Psoas muscle (tissue), 8 donors: ENCODE measurements around the gene CELF4. TPM values are rescaled to one million over a fixed set of nuclear protein-coding genes. Genes with fewer than 3 reads are reported as not detected.

Source experiments
- ATAC-seq, 4 donors: fragments of 200-7000 bp; cut with Tn5 transposase; one replicate each; pipeline ENCODE4 v1.9.1; 2020; ENCODE audit warnings: moderate library complexity in 3 of 4, mild to moderate bottlenecking in 2 of 4
- DNase-seq, 2 donors: peaks; one replicate each; pipeline ENCODE4 v3.0.0-alpha.2; 2020
- H3K27ac ChIP-seq: fragments of 200-600 bp; one replicate; pipeline ENCODE4 v1.8.0; 2022
- H3K27me3 ChIP-seq, 3 donors: fragments of 200-600 bp in 1 of 3; one replicate each; pipeline versions ENCODE4 v1.6.1 to v1.8.0; 2013 to 2022; ENCODE audit warnings: low read length in 2 of 3, mild to moderate bottlenecking in 2 of 3, moderate library complexity in 1 of 3; ENCODE audit not compliant: insufficient read depth in 3 of 3
- H3K36me3 ChIP-seq, 2 donors: fragments of 200-600 bp in 1 of 2; one replicate each; pipeline versions ENCODE4 v1.6.1 to v1.8.0; 2013 to 2022; ENCODE audit warnings: low read depth in 1 of 2, mild to moderate bottlenecking in 1 of 2, moderate library complexity in 1 of 2; ENCODE audit not compliant: insufficient read depth in 1 of 2
- H3K4me1 ChIP-seq: fragments of 200-600 bp; one replicate; pipeline ENCODE4 v1.8.0; 2022
- H3K4me3 ChIP-seq: fragments of 200-600 bp; one replicate; pipeline ENCODE4 v1.8.0; 2022; ENCODE audit warnings: mild to moderate bottlenecking
- H3K9me3 ChIP-seq: fragments of 200-600 bp; one replicate; pipeline ENCODE4 v1.8.0; 2022
- WGBS, 3 donors: extraction: QIAGEN DNeasy Blood & Tissue Kit; methylation state at CpG; one replicate each; pipeline versions ENCODE4 v1.1.6 to v1.1.7; 2013; 5-methylcytosine and 5-hydroxymethylcytosine counted together
- intact Hi-C, 2 donors: fragments of 100-400 bp; cut with DNase I; formaldehyde crosslinking; loops; one replicate each; pipeline versions ENCODE4 v1.11.0 to v1.14.2; 2022
- polyA plus RNA-seq, 3 donors: library from polyadenylated mRNA; stranded (reverse); fragments of 200-250 nt; gene quantifications; one replicate each; pipeline ENCODE4 v1.2.3, GENCODE V29; 2013
- total RNA-seq, 4 donors: library from RNA; stranded (reverse); fragmentation: NEBNext Ultra II Directional in 2 of 4; extraction: Animal tissue kit (Norgen Biotek cat#: 25700) in 2 of 4; gene quantifications; one replicate each; pipeline versions ENCODE4 v1.2.1 to v1.2.4, GENCODE V29; 2021 to 2023
- TF ChIP-seq, protein P1 (sequence below): fragments of 200-600 bp; IDR thresholded peaks from one replicate; pipeline ENCODE4 v1.8.0; 2022; ENCODE audit warnings: antibody characterized with exemption
- donor health status: healthy with polysubstance abuse.
- donor health status: DM: no; HTN: no; CAD: no; lungs with moderate emphysema.
- donor health status: Bipolar disorder and iron deficiency.
- donor health status: healthy.
- donor health status: DM: yes; HTN: yes; CAD: no.
- donor health status: DM: no; HTN: no; CAD: no.
- donor health status: DM: no; HTN: no; CAD: no.
- donor health status: DM: yes; HTN: yes; CAD: no.

The CELF4 gene
- total and polyA plus RNA-seq, 7 donors, result 0.17 to 0.28 (median 0.17) TPM; not detected in 3

DNA sequence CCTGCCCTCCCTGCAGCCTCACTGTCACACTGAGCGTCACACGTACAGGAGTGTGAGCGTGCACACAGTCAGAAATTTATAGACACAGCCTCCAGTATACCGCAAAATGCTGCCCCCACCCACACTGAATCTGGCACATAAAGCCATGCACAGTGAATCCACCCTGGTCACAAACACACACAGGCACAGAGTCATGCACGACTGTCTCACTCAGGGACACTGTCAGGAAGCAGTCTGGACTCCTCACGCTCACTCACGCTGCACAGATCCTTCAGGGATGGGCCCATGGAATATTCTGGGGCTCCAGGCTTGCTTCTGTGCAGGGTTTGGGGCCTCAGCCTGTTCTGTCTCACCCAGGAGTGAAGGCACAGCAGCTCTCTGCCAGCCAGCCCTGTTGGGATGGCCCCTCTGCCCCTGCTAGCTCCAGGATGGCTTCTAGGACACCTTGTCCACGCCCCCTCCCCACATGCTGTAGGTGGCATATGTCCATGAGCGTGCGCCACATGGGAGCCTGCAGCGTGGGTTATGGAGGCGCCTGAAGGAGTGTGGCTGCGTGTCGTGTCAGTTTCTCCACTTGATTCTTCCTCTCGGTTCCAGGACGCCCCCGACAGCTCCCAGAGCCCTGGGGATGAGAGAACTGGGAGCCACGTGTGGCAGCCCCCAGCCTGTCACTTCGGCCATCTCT, 175.8 kb downstream of the CELF4 start:
- Histone ChIP-seq H3K4me3 (no peak overlapping the region), H3K36me3 (no peaks in the 10 kb centered on the region), H3K9me3 (no peaks in the 10 kb centered on the region), H3K27me3 (peaks cover 0 to 19% (median 7%) of the 10 kb centered on the region in 3 donors), H3K27ac (no peak overlapping the region), H3K4me1 (no peaks in the 10 kb centered on the region)
- WGBS, 3 donors, result 93 to 95% (median 94%) methylated on average over 18 to 19 of the region's 19 CpGs
- ATAC-seq, result no peak
- TF ChIP-seq, protein P1, sequence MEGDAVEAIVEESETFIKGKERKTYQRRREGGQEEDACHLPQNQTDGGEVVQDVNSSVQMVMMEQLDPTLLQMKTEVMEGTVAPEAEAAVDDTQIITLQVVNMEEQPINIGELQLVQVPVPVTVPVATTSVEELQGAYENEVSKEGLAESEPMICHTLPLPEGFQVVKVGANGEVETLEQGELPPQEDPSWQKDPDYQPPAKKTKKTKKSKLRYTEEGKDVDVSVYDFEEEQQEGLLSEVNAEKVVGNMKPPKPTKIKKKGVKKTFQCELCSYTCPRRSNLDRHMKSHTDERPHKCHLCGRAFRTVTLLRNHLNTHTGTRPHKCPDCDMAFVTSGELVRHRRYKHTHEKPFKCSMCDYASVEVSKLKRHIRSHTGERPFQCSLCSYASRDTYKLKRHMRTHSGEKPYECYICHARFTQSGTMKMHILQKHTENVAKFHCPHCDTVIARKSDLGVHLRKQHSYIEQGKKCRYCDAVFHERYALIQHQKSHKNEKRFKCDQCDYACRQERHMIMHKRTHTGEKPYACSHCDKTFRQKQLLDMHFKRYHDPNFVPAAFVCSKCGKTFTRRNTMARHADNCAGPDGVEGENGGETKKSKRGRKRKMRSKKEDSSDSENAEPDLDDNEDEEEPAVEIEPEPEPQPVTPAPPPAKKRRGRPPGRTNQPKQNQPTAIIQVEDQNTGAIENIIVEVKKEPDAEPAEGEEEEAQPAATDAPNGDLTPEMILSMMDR, result no peak
- intact Hi-C loops, result loop anchor here in 1 of 2 donors (5.0 kb wide), 1 partner anchor 147 kb away; no protein-coding TSS in a partner anchor
- DNase-seq, result no peak

DNA sequence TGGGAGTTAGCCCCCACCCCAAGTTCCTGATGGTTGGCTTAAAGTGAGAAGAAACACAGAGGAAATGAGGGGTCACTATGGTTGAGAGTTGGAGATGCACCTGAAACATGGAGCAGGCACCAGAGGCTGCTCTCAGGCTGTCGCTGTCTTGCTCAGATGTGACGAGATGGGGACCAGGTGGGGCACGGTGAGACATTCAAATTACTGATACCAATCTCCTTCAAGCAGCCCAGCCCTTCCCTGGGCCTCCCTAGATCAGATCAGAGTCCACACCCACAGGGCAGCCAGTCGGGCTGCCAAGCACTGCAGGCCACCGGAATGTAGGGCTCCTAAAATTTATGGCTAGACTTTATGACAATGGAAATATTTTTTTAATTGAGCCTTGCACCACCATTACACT, 176.6 kb downstream of the CELF4 start:
- ATAC-seq, result no peak
- DNase-seq, result no peak
- TF ChIP-seq, protein P1, result no peak
- 59 to 81% (median 62%) methylated on average over 5 of the region's 5 CpGs for WGBS, 3 donors
- Histone ChIP-seq H3K36me3 (no peaks in the 10 kb centered on the region), H3K9me3 (no peaks in the 10 kb centered on the region), H3K27me3 (peaks cover 0 to 19% (median 7%) of the 10 kb centered on the region in 3 donors), H3K27ac (no peak overlapping the region), H3K4me3 (no peak overlapping the region), H3K4me1 (no peaks in the 10 kb centered on the region)
- intact Hi-C loops, result loop anchor here in 1 of 2 donors (5.0 kb wide), 1 partner anchor 148 kb away; no protein-coding TSS in a partner anchor

DNA sequence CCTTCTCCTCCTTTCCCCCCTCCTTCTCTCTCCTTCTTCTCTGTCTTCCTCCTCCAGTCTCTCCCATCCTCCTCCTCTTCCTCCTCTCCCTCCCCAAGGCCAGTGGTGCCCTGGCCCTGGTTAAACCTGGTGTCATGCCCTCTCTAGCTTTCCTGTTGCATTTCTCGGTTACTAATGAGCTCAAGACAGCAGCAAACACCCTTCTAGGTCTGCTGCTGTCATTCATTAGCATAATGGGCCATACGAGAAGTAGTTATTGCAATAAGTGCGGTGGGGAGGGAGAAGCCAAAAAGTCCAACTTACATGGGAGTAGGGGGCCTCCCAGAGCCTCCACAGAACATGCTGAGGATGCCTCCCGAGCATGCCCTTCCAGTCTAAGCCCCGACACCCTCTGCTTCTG, 177.2 kb downstream of the CELF4 start:
- DNase-seq (no peak), ATAC-seq (no peak)

DNA sequence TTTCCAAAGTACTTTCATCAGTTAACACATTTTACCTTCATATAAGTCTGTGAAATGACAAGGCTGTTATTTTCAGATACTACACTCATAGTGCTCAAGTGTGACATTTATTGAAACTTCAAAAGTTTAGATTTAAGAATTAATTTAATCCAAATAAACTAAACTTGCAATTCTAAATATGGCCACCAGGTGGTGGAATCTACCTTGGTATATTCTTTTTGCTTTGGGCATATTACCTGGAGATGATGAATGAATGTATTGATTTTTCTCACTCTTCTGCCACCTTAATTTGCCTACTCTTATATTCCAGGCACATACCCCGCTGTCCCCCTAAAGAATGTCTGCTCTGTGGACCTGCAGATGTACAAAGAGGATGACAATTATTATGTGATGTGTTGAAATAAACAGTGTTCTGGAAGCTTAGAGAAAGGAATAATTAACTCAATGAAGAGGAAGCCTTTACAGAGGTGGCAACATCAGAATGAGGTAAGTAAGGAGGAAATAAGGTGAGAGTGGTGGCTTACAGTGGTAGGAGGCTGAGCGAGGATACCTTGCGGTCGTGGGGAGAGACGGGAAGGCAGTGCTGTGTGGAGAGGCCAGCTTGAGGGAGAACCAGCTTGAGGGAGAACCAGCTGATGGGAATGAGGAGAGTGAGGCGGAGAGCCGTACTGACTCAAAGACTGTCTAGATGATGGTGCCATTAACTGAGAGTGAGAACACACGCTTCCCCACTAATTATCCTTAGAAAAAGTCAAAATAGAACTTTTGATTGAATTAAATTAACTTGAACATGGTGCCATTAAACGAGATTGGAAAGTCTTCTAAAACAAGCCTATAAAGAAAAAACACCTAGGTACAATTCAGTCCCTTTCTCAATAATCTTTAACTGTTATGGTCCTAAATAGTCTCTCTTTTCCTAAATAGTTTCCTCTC, 179.5 kb downstream of the CELF4 start:
- WGBS, 3 donors, result 80 to 88% (median 84%) methylated on average over 9 of the region's 9 CpGs
- no peaks in the 10 kb centered on the region for H3K4me1 ChIP-seq
- ATAC-seq, result no peak
- H3K36me3 ChIP-seq, result no peaks in the 10 kb centered on the region
- TF ChIP-seq, protein P1, result peak; percentile 74
- H3K27ac ChIP-seq, result no peak overlapping the region
- intact Hi-C loops, result loop anchor here (1.0 to 5.0 kb wide), 3 partner anchors 89 to 153 kb away; no protein-coding TSS in a partner anchor
- no peak overlapping the region for H3K4me3 ChIP-seq
- H3K27me3 ChIP-seq, result peaks cover 0 to 7% (median 3%) of the 10 kb centered on the region in 3 donors
- DNase-seq, result no peak
- H3K9me3 ChIP-seq, result no peaks in the 10 kb centered on the region

More for the DNA sequence above, 177.2 kb downstream of the CELF4 start:
- TF ChIP-seq, protein P1, result no peak
- WGBS, 3 donors, result 58 to 76% (median 62%) methylated on average over 5 of the region's 5 CpGs
- no peaks in the 10 kb centered on the region for H3K36me3 ChIP-seq
- no peak overlapping the region for H3K4me3 ChIP-seq
- intact Hi-C loops, result loop anchor here in 1 of 2 donors (5.0 kb wide), 1 partner anchor 149 kb away; no protein-coding TSS in a partner anchor
- no peaks in the 10 kb centered on the region for H3K9me3 ChIP-seq
- H3K4me1 ChIP-seq, result no peaks in the 10 kb centered on the region
- H3K27me3 ChIP-seq, result peaks cover 0 to 18% (median 7%) of the 10 kb centered on the region in 3 donors
- no peak overlapping the region for H3K27ac ChIP-seq
